WERI-Rb-1 (cell line): ENCODE measurements around the gene KIAA0825.

ENCODE experiments used
- DNase-seq: peaks from one replicate; pipeline ENCODE4 v3.0.0-alpha.2; 2020
- H3K27ac ChIP-seq: fragments of 250-450 bp; sonication (Bioruptor Pico); 2 replicates; pipeline ENCODE4 v1.5.1; 2020; ENCODE audit warnings: mild to moderate bottlenecking, moderate library complexity
- H3K27me3 ChIP-seq: fragments of 250-450 bp; sonication (Bioruptor Pico); 2 replicates; pipeline ENCODE4 v1.5.1; 2021; ENCODE audit warnings: mild to moderate bottlenecking, low read depth, moderate library complexity; ENCODE audit not compliant: insufficient read depth, severe bottlenecking
- H3K36me3 ChIP-seq: fragments of 250-450 bp; sonication (Bioruptor Pico); 2 replicates; pipeline ENCODE4 v1.5.1; 2020; ENCODE audit warnings: mild to moderate bottlenecking, moderate library complexity
- H3K4me3 ChIP-seq: 2 replicates; pipeline ENCODE4 v1.5.1; 2011; ENCODE audit warnings: low read depth, mild to moderate bottlenecking, control low read depth, low read length
- H3K9me3 ChIP-seq: fragments of 250-450 bp; sonication (Bioruptor Pico); 2 replicates; pipeline ENCODE4 v1.5.1; 2021; ENCODE audit warnings: mild to moderate bottlenecking, moderate library complexity; ENCODE audit not compliant: severe bottlenecking
- CTCF ChIP-seq: IDR thresholded peaks from 2 replicates; pipeline ENCODE4 v1.5.1; 2011; ENCODE audit warnings: low read depth, mild to moderate bottlenecking, control low read depth, inconsistent platforms, low read length

Gene KIAA0825

DNA sequence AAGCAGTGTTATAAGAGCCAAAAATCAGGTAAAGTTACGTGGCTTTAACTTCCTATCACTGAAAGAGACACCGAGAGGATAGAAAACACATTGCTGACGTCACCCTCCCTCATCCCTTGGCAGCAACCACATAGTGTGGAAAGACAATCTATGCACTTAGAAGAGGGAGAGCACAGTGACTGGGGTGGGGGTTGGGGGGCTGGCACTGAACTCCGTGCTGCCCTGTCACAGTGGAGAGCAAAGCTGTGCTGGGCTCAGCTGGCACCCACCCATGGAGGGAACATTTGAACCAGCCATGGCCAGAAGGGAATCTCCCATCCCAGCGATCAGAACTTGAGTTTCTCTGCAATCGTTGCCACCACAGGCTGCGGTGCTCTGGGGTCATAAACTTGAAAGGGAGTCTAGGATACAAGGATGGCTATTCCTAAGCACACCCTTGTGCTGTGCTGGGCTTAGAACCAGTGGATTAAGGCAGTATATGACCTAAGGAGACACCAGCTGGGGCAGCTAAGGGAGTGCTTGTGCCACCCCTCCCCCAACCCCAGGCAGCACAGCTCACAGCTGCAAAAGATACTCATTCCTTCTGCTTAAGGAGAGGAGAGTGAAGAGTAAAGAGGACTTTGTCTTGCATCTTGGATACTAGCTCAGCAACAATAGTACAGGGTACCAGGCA lies 73.4 kb downstream of the KIAA0825 start:
- Histone ChIP-seq H3K36me3 (no peaks in the 10 kb centered on the region), H3K27me3 (no peaks in the 10 kb centered on the region), H3K27ac (peak overlapping the region; percentile 50), H3K4me3 (no peak overlapping the region), H3K9me3 (peaks cover 23% of the 10 kb centered on the region)
- TF ChIP-seq CTCF = no peak
- DNase-seq = peak; percentile 88

GRCh38 chr5:94544031-94544650 lies 74.3 kb downstream of the KIAA0825 start:
- Histone ChIP-seq H3K9me3 (peaks cover 23% of the 10 kb centered on the region), H3K27ac (peak overlapping the region; percentile 50), H3K4me3 (no peak overlapping the region), H3K27me3 (no peaks in the 10 kb centered on the region), H3K36me3 (no peaks in the 10 kb centered on the region)
- no peak for TF ChIP-seq CTCF
- DNase-seq = no peak

GRCh38 chr5:94540856-94541494 lies 77.4 kb downstream of the KIAA0825 start:
- Histone ChIP-seq H3K36me3 (no peaks in the 10 kb centered on the region), H3K27ac (no peak overlapping the region), H3K9me3 (peaks cover 27% of the 10 kb centered on the region), H3K4me3 (no peak overlapping the region), H3K27me3 (no peaks in the 10 kb centered on the region)
- no peak for DNase-seq
- no peak for TF ChIP-seq CTCF

DNA sequence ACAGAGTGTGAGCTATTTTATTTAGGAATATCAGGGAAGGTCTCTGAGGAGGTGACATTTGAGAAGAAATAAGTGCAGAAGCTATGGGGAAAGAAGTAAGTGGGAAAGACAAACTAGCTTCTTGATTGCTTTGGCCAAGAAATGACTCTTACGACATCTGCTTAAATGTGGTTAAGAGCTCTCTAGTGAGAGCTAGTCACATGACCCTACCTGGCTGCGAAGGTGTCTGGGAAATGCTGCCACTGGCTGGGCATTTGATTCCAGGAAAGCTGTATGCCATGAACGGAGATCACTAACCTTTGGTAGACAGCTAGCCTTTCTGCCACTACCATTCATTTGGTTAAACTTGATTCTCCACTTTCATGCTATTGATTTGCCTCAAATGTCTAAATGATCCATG lies 80.1 kb downstream of the KIAA0825 start:
- H3K36me3 ChIP-seq = no peaks in the 10 kb centered on the region
- DNase-seq = no peak
- H3K27ac ChIP-seq = no peak overlapping the region
- no peaks in the 10 kb centered on the region for H3K27me3 ChIP-seq
- H3K9me3 ChIP-seq = peaks cover 27% of the 10 kb centered on the region
- no peak overlapping the region for H3K4me3 ChIP-seq
- TF ChIP-seq CTCF = no peak

- no peak for DNase-seq
- no peaks in the 10 kb centered on the region for H3K9me3 ChIP-seq
- H3K27ac ChIP-seq = no peak overlapping the region
- H3K36me3 ChIP-seq = no peaks in the 10 kb centered on the region
- no peaks in the 10 kb centered on the region for H3K27me3 ChIP-seq
- H3K4me3 ChIP-seq = no peak overlapping the region
- no peak for TF ChIP-seq CTCF
These were observed 91.7 kb downstream of the KIAA0825 start for GRCh38 chr5:94526706-94527105.
